ENCODE measurements around the gene CRACDL.

GRCh38 chr2:98911376-98912154, 24.5 kb downstream of the CRACDL start:
- TF ChIP-seq PATZ1 (CRISPR knock-in tag; IDR thresholded peaks at IDR 0.05; ENCODE audit: borderline replicate concordance) (no peak), RARB (CRISPR knock-in tag; IDR thresholded peaks at IDR 0.05) (no peak), ISL1 (CRISPR knock-in tag; IDR thresholded peaks at IDR 0.05) (no peak), BACH2 (CRISPR knock-in tag; IDR thresholded peaks at IDR 0.05; ENCODE audit: borderline replicate concordance) (no peak), CREB5 (CRISPR knock-in tag; IDR thresholded peaks at IDR 0.05; ENCODE audit: low read depth) (no peak), ESRRG (CRISPR knock-in tag; IDR thresholded peaks at IDR 0.05) (no peak)

All from SK-N-SH treated with all-trans-retinoic acid at 6 μM for 48 hours (cell line).